ENCODE data around the gene DCLK1.
"Not testable (repeated sequence)": the region's sequence is repeated elsewhere in the genome, so short reads cannot be mapped to it uniquely, and the experiment has no call there.

DCLK1 gene

DNA sequence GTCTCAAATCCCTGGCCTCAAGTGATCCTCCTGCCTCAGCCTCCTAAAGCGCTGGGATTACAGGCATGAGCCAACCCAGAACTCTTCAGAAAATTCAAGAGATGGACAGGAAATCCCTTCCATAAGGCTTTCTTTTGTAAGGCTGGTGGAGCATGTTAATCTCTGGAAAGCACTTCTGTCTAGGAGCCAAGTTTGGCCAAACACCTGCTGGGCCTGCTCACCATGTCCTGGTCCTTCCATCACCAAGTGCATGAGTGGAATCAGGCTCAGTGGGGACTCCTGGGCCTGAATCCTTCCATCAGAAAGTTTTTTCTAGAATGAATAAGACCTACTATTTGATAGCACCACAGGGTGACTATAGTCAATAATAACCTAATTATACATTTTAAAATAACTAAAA is 148.0 kb downstream of the DCLK1 start:
- no peak for DNase-seq

DNA sequence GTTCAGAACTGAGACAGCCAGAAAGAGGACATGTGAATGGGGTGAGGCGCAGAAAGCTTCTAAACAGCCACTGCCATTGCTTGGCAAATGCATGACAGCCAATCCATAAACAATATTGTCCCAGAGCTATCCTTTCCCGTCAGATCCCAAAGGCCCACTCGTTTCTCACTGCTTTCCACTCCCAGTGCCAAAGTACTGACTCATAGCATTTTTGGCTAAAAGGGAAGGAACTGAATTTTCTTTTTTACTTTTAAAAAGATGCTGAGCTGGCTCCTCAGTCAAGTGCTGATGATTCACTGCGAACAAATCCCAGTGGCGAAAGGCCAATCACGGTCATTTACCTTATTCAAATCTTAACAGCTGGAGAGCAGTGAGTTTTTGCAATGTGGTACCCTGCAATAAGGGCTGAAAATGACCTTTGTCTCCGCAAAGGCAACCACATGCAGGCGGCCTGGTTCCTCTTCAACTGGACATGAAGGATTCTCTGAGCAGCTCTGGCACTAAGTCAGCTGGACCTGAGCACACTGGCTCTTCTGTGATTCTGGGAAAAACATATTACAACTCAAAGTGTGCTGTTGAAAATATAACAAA is 151.7 kb downstream of the DCLK1 start:
- no peak for DNase-seq

DNA sequence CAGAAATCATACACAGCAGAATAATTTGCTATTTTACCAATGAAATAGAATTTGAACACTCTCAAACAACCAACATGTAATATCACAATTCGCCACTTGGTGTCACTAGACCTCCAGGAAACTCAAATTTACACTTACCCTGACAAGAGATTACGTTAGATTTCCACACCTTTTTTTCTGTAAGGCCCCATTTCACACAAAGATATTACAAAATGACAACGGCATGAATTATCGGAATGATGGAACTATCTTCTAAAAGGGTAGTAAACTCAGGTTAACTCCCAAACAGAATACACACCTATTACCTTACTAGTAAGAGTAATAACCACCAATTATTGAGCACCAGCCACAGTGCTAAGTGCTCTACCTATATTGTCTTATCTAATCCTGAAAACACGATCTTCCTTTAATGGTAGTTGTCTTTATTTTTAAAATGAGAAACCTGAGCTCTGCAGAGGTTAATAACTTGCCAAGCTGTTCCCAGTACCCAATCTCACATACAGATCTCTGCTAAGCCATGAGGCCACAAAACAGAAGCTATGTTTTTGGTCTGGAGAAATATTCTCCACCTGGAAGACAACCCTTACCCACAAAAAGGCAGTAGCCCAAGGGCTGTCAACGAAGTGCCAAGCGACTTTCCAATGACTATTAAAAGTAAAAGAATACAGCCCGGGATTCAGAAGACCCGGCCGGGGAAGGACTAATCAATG is 152.4 kb downstream of the DCLK1 start:
- DNase-seq: peak; percentile 19

DNA sequence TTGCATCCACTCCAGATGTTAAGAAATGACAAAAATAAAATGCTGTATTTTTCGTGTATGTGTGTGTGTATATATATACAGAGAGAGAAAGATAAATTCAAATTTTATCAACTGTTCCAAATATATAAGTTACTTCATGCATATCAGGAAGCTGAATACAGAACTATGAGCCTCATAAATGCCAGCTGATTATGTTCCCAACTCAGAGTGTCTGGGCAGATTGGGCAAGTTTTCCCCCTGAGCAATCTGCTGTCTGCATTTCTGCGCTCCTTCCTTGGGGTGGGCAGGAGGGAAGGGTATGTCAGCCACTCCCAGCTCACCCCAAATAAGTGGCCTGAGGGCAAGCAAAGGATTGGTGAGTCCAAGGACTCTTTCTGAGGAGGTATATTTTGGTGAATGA is 154.1 kb downstream of the DCLK1 start:
- DNase-seq: no peak

DNA sequence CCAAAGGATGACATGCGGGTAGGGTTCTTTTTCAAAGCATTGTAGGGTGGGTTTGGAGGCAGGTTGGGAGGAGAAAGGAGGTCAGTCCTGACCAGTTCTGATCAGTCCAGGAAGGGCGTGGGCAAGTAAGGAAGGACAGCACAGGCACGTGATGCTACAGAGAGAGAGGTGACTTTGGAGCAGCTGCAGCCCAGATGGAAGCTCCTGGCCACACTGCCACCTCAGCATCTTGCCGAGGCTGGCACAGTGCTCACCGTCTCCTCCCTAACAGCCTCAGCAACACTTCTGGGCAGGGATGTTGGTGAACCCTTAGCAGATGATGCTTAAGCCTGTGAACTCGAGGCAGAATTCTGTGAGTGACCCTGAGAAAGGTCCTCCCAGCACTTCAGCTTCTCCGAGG is 155.1 kb downstream of the DCLK1 start:
- DNase-seq: no peak

DNA sequence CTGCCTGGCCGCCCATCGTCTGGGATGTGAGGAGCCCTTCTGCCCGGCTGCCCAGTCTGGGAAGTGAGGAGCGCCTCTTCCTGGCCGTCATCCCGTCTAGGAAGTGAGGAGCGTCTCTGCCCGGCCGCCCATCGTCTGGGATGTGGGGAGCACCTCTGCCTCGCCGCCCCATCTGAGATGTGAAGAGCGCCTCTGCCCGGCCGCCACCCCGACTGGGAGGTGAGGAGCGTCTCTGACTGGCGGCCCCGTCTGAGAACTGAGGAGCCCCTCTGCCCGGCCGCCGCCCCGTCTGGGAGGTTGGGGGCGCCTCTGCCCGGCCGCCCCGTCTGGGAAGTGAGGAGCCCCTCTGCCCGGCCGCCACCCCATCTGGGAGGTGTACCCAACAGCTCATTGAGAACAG is 164.2 kb downstream of the DCLK1 start:
- DNase-seq: not testable (repeated sequence)

DNA sequence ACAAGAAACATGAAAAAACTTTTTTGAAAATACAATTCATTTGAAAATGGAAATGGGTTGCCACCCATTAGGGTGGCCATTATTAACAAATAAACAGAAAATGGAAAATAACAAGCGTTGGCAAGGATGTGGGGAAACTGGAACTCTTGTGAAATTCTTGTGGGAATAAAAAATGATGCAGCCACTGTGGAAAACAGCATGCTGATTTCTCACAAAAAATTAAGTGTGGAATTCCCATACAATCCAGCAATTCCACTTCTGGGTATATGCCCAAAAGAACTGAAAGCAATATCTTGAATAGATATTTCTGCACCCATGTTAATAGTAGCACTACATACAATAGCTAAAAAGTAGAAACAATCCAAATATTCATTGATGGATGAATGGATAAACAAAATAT is 165.2 kb downstream of the DCLK1 start:
- DNase-seq: no peak

DNA sequence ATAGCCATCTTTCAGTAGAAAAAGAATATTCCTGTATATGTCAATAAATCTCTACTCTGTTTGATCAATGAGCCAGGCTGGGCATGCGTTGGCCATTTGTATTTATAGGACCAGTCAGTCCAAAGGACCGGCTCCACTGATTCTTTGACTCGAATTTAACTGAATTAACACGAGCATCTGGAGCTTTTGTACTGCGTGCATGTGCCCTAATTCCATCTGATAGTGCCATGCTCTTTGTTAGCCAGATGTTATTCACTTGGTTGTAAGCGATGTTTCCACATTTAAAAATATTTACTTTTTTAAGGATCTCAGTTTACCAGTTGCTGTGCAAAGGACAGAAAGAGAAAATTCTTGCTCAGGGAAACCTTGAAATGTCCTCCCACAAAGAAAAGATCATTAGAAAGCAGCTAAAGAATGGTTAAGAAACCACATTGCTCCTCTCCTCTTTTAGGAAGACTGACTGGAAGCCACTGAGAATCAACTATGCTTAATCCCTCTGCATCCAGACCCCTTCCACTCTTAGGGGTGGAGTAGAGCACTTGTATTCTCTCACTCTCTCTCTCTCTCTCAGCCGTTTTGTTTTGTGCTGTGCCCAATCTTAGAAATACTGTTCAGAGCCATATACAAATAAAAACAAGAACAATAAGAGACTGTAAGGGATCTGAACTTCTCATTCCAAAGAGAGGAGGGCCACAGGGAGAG is 165.8 kb downstream of the DCLK1 start:
- DNase-seq: no peak

DNA sequence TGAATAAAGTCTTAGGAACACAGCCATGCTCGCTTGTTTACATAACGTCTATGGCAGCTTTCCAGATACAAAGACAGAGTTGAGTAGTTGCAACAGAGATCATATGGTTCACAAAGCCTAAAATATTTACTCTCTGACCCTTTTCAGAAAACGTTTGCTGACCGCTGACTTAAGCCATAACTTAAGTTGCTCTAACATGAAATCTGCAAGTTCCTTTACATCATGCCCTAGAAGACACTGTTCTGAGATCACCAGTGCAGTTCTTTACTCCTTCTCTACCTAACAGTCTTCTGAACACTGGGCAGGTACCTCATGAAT is 166.4 kb downstream of the DCLK1 start:
- no peak for DNase-seq

DNA sequence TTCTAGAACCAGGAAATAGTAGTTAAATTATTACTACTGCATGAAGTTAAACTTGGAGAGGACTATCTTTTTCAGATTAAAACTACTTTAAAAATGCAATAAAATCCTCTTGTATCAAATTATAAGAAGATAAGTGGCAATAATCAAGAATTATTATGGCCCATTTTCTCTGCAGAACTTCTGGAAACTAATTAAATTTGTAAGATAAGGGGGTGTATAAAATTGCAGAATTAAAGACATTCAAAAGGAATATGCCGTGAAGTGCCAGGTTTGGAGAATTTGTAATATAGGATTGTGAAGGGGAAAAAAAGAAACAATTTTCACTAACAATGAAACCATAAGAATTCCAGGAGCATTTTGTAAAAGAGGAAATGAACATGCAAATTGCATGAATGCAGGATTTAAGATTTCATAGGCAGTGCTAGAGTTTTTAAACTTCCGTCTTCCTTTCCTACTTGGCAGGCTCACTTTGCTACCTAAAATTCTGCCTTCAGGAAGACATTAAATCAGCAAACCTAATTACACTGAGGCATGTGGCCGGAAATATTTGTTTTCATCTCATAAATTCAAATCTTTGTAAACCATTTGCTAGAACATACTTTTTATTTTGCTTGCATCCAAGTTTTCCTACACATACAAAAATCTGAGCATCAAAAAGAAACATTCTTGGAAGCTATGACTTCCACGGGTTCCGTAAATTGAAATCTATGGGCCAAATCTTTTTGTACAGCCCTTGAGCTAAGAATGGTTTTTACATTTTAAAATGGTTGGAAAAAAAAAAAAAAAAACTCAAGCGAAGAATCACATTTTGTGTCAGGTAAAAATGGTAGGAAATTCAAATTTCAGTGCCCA is 166.9 kb downstream of the DCLK1 start:
- DNase-seq: no peak

DNA sequence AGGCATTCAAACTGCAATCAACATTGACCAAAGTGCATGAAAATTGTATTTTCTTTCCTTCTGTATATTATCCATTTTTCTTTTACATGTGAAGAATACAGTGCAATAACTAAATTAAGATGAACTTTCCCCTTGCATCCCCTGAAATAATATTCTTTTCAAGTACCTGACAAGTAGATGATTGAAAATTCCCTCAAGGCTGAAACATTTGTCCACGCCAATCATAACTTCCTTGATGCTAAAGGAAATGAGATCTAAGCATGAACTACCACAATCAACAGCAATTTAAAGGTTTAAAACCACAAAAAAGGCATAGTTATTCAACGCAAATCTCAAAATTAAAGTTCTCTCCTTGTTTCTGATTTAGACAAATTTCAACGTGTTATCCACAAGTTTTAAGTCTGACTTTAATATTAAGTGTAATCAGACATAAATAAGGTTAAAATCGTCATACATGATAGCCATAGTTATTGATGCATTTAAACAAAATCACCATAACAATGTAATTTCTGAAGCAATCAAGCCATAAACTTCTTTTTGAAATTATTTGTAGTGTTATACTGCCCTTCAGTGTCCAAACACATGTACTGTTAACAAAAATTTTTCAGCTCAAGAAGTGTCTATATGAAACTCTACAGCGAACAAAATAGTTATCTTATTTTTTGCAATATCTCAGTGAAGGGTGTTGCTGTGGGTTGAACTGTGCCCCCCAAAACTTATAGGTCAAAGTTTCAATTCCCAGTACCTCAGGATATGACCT is 169.5 kb downstream of the DCLK1 start:
- no peak for DNase-seq

DNA sequence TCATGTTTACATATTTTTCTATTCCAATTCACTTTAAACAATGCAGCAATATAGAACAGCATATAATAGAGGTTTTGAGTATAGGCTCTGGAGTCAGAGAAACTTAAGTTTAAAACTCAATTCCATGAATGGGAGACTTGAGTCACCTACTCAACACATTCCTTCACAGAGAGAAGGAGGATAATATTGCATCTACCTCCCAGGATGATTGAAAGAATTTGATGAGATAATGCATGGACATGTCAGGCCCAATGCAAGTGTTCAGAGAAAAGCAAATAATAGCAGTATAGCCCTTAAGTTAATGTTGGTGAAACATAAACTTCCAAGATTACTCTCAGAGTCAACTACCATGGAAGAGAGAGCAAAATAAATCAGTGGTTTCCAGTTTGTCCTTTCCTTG is 170.2 kb downstream of the DCLK1 start:
- DNase-seq: no peak

DNA sequence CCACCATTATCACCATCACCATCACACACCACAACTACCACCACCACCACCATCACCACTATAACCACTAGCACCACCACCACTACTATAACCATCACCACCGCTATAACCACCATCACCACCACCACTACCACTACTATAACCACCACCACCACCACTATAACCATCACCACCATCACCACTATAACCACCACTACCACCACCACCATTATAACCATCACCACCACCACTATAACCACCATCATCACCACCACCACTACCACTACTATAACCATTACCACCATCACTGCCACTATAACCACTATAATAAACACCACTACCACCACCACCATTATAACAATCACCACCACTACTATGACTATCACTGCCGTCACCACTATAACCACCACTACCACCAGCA is 173.2 kb downstream of the DCLK1 start:
- no peak for DNase-seq

DNA sequence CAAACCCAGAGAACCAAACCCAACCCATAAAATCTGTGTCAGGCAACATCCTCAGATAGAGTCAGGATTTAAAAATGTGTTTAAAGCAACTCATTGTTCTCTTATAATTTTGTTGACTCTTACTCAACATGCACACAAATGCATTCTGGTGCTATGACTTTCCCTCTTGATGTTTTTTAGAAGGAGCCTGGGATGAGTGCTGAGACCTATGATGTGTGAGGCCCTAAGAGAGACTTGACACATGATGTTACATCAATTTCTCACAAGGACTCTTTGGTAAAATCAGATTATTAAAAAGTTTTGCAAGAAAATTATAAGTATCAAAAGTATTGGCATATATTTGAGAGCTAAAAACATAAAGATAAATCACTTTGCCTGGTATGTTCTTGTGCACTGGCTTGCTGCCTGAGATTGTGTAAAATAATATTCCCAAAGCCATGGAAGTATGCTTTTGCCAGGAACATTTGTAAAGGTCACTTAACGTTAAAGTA is 173.9 kb downstream of the DCLK1 start:
- no peak for DNase-seq

DNA sequence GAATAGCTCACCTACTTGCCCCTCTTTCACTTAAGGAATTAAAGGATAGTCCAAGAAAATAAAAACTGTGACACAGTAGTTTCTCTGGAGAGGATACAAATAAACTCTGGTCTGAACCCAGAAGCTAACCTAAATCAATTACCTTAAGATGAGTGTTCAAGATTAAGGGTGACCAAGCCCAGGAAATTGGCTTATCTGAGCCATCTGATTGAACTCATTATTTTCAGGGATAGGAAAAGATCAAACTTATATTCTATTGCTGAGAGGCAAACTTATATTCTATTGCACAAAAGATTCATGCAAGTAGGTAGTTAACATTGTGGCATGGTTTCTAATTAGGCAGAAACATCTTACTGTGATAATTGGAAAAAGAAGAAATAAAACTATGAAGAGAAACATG is 175.1 kb downstream of the DCLK1 start:
- no peak for DNase-seq

DNA sequence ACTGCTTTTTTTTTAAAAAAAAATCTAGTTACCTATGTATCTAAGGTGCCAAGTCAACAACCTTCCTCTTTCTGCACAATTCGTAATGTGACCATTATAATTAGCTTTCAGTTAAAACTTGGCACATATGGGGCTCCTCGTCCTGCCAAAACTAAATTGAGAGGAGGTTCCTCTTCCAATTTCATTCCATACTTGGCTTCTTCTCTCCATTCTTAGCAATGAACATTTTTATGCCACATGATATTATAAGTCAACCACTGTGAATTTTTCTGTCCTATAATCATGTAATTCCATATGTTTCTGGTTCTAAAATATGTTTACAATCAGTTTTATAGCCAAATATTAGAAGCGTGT is 177.0 kb downstream of the DCLK1 start:
- no peak for DNase-seq

DNA sequence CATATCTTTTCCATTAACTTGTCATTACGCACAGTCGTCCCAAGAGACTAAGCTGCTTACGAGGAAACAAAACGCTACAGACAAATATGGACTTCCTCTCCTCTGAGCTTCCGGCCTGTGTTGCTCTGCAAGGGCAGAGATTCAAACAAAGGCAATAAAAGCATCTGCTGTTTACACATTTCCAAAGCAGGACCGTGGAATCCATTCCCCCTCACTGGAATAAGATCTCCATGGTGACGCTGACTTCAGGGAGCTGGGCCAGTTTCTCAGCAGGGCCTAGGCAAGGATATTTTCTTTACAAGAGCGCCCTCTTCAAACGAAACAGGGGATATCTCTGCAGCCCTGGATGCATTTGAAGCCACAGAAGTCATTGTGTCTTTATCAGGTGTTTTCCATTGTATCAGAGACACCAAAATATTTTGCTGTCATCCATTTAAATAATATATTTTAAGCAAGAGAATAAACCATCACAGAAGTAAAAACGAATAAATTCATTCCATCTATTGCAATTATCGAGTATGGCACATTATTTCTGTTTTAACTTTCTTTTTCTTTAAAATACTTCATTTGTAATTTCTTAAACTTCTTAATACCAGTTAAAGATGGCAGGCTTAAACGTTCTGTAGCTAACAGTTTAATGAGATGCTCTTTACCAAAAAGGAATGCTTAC is 177.5 kb downstream of the DCLK1 start:
- no peak for DNase-seq

DNA sequence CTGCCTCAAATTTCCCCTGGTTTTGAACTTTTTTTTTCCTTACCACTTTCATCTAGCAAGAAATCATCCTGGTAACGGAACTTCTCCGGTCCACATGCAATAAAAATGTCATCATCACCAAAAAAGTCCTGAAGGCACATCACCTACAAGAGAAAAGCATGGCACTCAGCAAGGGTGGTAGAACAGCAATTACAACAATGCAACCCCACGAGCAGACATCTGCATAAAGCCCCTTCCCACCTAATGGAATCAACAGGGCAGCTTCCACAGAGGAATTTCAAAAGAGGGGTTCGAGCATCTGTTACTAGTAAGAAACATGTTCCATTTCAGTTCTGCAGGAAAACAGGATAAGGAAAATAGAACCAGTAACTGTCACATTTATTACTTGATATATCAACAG is 183.9 kb downstream of the DCLK1 start:
- no peak for DNase-seq

DNA sequence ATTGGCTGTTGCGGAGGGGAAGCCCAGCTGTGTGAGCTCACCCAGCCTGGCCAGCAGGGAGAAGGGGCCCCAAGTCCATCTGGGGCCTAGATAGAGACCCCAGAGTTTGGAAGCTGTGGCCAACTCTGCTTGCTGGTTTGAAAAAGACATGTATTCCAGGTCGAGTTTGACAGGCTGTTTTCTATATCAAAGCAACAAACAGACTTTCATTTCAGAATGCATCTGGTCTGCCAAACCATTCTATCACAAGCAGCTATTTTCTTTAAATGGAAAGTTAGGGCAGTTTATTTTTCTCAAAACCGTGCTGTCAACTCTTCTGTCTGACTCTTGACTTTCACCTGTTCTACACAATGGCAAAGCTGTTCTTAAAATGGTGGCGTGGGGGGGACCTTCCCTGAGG is 185.8 kb downstream of the DCLK1 start:
- no peak for DNase-seq

DNA sequence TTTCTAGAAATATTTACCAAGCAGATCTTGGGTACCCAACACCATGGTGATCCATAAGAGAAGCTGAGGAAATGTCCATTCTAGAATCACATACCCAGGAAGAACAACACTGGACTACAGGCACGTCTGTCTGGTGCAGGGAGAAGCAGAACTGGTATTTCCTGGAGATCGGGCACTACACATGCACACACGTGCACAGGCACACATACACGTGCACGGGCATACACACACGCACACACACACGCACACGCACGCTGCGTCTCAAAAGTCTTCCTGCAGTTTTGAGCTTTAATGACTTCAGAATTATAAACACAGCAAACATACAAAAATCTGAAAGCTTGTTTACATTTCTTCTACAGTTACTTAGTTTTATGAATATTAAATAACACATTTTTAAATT is 189.8 kb downstream of the DCLK1 start:
- DNase-seq: no peak

DNA sequence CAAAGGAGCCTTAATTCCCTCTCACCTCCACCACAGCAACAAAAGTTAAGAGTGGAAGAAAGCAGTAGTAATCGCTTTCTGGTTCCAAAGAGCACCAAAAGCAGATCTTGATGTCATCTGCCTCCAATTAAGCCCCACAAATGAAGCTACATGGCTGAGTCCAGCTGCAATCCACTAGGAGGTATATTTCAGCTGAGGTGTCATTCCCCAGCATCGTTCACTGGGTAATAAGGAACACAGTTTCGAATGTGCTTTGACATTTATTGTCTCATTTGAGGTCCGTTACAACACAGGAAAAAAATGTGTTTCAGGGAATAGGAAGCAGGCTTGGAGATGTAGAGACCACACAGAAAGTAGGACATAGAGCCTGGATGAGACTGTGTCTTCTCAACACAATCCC is 190.4 kb downstream of the DCLK1 start:
- no peak for DNase-seq

DNA sequence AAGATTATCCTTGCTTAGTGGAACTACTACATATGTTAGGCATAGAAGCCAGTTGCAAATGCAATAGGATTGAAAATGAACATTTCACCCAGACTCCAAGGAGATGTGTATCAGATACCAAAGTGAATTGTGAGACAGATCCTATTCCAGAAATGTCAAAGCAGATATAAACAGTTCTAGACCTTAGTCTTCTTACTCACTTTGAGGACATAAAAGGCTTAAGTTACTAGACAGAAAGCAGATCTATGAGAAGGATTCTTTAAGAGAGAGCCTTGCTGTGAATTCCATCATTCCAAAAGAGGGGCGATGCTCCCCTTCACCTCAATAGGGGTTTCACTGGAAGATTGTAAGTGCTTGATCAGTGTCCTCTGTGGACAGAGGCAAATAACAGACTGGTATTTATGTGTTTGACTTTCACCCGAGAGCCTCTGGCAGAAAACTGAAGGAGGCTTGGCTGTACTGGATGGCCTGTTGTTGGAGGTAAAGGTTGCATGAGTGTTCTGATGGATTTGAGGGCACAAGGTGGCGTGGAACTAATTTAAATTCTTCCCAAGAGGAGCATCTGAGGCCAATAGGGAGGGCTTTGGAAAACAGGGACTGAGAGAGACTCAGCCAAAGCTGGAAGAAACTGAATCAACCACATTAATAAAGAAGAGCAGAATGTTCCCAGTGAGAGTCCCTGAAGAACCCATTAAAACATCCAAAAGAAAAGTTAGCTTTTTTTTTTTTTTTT is 194.8 kb downstream of the DCLK1 start:
- no peak for DNase-seq

All from stimulated activated CD4-positive, alpha-beta T cell treated with anti-CD3 and anti-CD28 coated beads, Interleukin-4, amount 100 ng/mL, for 24 hours (primary cell).